Measurements from ENCODE around the gene DERL3. TPM values are rescaled to one million over a fixed set of nuclear protein-coding genes. Genes with fewer than 3 reads are reported as not detected.

DERL3 gene
- total and polyA plus RNA-seq, 2 of the 13 experiments (the other 11 are each of a cell fraction or from before 2014, with no cell fraction given) = not detected

DNA sequence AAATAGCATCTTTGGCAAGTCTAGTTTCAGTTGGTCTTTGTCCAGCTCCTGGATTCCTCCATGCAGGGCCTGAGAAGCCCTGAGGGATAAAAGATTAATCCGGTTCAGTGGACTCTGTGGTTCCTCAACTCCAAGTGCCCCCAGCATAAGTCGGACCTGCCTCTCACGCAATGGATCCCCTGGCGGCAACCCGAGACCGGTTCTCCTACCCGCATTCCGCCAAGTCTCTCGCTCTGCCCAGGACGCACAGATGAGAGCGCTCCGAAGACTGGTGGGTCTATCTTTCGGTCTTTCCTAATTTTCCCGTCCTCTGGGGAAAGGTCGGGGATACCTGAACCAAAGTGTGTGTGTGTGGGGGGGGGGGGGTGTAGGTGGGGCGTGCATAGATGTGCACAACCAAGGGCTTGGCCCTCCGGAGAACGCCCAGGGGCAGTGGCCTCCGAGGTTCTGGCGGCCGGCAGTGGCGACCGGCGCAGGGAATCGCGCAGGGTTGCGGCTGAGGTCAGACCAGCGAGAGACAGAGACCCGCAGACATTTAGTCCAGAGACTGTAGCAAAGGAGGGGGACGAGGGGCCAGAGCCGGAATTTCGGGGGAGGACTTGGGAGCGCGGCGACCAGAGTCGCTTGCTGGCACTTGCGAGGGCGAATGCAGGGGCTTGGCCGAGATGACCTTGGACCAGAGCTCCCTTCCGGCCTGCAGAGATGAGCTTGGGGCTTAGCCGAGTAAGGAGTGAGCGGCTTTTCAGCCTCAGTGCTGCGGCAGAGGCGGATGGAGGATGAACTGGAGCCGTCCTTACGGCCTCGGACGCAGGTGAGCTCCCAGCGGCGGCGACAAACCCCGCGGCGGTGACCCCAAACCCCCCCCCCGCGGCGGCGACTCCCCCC lies 18.2 kb upstream of the DERL3 start (continued):
- TF ChIP-seq ATM (IDR thresholded peaks at IDR 0.05; ENCODE audit: borderline replicate concordance) (no peak), ZC3H4 (CRISPR knock-in tag; IDR thresholded peaks at IDR 0.05; ENCODE audit: borderline replicate concordance) (0 out of 2 replicates have a peak, but pooled peaks have one; percentile 10), ZBTB42 (CRISPR knock-in tag; IDR thresholded peaks at IDR 0.05) (0 out of 2 replicates have a peak, but pooled peaks have one; percentile 52), SAFB2 (CRISPR knock-in tag; IDR thresholded peaks at IDR 0.05; ENCODE audit: borderline replicate concordance, low read depth) (peak; percentile 78; the same call in 1 of the 2 replicates), RNF2 (conservative IDR thresholded peaks at IDR 0.05; ENCODE audit: low read depth) (no peak), ZNF501 (CRISPR knock-in tag; IDR thresholded peaks at IDR 0.05) (no peak), SNRNP70 (IDR thresholded peaks at IDR 0.05; ENCODE audit: low read depth, low read length) (no peak), ZNF296 (CRISPR knock-in tag; conservative IDR thresholded peaks at IDR 0.05) (no peak), ZFP37 (CRISPR knock-in tag; IDR thresholded peaks at IDR 0.05; ENCODE audit: borderline replicate concordance) (no peak), TOPORS (CRISPR knock-in tag; IDR thresholded peaks at IDR 0.05) (0 out of 2 replicates have a peak, but pooled peaks have one; percentile 1), MXD4 (CRISPR knock-in tag; IDR thresholded peaks at IDR 0.05) (no peak), ZEB1 (IDR thresholded peaks at IDR 0.05; ENCODE audit: insufficient replicate concordance, low read depth) (no peak), CCDC6 (CRISPR knock-in tag; IDR thresholded peaks at IDR 0.05) (no peak), RELA (CRISPR knock-in tag; IDR thresholded peaks at IDR 0.05) (no peak), RBM39 (IDR thresholded peaks at IDR 0.05; ENCODE audit: low read depth, low read length, poor library complexity, severe bottlenecking) (peak; percentile 41), ZNF441 (CRISPR knock-in tag; IDR thresholded peaks at IDR 0.05; ENCODE audit: borderline replicate concordance) (0 out of 2 replicates have a peak, but pooled peaks have one; percentile 61), DNMT3B (CRISPR knock-in tag; conservative IDR thresholded peaks at IDR 0.05) (no peak), HNF4A (CRISPR knock-in tag; IDR thresholded peaks at IDR 0.05) (peak; percentile 37; the same call in 1 of the 2 replicates)
- TF ChIP-seq, protein P1, sequence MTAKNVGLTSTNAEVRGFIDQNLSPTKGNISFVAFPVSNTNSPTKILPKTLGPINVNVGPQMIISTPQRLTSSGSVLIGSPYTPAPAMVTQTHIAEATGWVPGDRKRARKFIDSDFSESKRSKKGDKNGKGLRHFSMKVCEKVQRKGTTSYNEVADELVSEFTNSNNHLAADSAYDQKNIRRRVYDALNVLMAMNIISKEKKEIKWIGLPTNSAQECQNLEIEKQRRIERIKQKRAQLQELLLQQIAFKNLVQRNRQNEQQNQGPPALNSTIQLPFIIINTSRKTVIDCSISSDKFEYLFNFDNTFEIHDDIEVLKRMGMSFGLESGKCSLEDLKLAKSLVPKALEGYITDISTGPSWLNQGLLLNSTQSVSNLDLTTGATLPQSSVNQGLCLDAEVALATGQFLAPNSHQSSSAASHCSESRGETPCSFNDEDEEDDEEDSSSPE (CRISPR knock-in tag; IDR thresholded peaks at IDR 0.05) = no peak
- TF ChIP-seq, protein P2, sequence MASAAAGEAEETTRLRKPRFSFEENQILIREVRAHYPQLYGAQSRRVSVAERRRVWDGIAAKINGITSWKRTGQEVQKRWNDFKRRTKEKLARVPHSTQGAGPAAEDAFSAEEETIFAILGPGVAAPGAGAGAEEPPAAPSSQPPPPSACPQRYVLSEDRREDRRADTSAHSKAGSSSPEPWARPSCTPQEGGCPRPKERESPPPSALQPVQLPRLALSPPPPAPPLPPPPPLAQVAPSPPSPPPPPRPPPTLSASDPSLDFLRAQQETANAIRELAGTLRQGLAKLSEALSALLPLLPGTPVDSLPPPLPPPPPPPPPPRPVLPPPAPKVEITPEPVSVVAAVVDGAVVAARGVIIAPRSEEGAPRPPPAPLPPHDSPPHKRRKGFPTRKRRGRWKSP (CRISPR knock-in tag; IDR thresholded peaks at IDR 0.05) = peak; percentile 77
- TF ChIP-seq, protein P3, sequence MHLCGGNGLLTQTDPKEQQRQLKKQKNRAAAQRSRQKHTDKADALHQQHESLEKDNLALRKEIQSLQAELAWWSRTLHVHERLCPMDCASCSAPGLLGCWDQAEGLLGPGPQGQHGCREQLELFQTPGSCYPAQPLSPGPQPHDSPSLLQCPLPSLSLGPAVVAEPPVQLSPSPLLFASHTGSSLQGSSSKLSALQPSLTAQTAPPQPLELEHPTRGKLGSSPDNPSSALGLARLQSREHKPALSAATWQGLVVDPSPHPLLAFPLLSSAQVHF (CRISPR knock-in tag; IDR thresholded peaks at IDR 0.05) = no peak
- TF ChIP-seq, protein P4, sequence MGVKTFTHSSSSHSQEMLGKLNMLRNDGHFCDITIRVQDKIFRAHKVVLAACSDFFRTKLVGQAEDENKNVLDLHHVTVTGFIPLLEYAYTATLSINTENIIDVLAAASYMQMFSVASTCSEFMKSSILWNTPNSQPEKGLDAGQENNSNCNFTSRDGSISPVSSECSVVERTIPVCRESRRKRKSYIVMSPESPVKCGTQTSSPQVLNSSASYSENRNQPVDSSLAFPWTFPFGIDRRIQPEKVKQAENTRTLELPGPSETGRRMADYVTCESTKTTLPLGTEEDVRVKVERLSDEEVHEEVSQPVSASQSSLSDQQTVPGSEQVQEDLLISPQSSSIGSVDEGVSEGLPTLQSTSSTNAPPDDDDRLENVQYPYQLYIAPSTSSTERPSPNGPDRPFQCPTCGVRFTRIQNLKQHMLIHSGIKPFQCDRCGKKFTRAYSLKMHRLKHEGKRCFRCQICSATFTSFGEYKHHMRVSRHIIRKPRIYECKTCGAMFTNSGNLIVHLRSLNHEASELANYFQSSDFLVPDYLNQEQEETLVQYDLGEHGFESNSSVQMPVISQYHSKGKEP (CRISPR knock-in tag; IDR thresholded peaks at IDR 0.05) = 0 out of 2 replicates have a peak, but pooled peaks have one; percentile 36
